ENCODE data around the gene PPP1R12B. TPM values are rescaled to one million over a fixed set of nuclear protein-coding genes. Genes with fewer than 3 reads are reported as not detected.
A peak's percentile ranks its signal among the peaks of the same experiment; 100 is the strongest.
"Not testable (repeated sequence)": the region's sequence is repeated elsewhere in the genome, so short reads cannot be mapped to it uniquely, and the experiment has no call there.

Gene PPP1R12B
- total RNA-seq, 1 donor from 2014 or later, result 13.5 TPM

GRCh38 chr1:202395831-202396230 is 47.3 kb downstream of the PPP1R12B start:
- H3K4me1 Mint-ChIP-seq (ENCODE audit: low read depth); H3K27me3 Mint-ChIP-seq (ENCODE audit: low read depth); H3K4me3 Mint-ChIP-seq (ENCODE audit: low read depth); DNase-seq (ENCODE audit: low spot score); intact Hi-C loops (cut with micrococcal nuclease); H3K27ac Mint-ChIP-seq; H3K36me3 Mint-ChIP-seq (ENCODE audit: low read depth); H3K9me3 Mint-ChIP-seq: not testable (repeated sequence)

- Mint-ChIP-seq H3K4me3 (ENCODE audit: low read depth) (no peak overlapping the region), H3K4me1 (ENCODE audit: low read depth) (peaks cover 4% of the 10 kb centered on the region)
These were observed 48.8 kb downstream of the PPP1R12B start for GRCh38 chr1:202397256-202397655.

GRCh38 chr1:202398439-202398838 is 49.9 kb downstream of the PPP1R12B start:
- H3K27me3 Mint-ChIP-seq (ENCODE audit: low read depth); DNase-seq (ENCODE audit: low spot score); intact Hi-C loops (cut with micrococcal nuclease); H3K27ac Mint-ChIP-seq; H3K36me3 Mint-ChIP-seq (ENCODE audit: low read depth); H3K4me3 Mint-ChIP-seq (ENCODE audit: low read depth); H3K9me3 Mint-ChIP-seq; H3K4me1 Mint-ChIP-seq (ENCODE audit: low read depth): not testable (repeated sequence)

More at GRCh38 chr1:202397256-202397655, 48.8 kb downstream of the PPP1R12B start:
- Mint-ChIP-seq H3K36me3 (ENCODE audit: low read depth) (no peaks in the 10 kb centered on the region), H3K9me3 (no peaks in the 10 kb centered on the region), H3K27ac (no peak overlapping the region), H3K27me3 (ENCODE audit: low read depth) (peaks cover 8% of the 10 kb centered on the region)
- intact Hi-C loops (cut with micrococcal nuclease), result no loop called here
- no peak for DNase-seq (ENCODE audit: low spot score)

GRCh38 chr1:202401771-202402170 is 53.3 kb downstream of the PPP1R12B start:
- intact Hi-C loops (cut with micrococcal nuclease); H3K27ac Mint-ChIP-seq; H3K4me3 Mint-ChIP-seq (ENCODE audit: low read depth); H3K27me3 Mint-ChIP-seq (ENCODE audit: low read depth); DNase-seq (ENCODE audit: low spot score); H3K4me1 Mint-ChIP-seq (ENCODE audit: low read depth); H3K9me3 Mint-ChIP-seq; H3K36me3 Mint-ChIP-seq (ENCODE audit: low read depth): not testable (repeated sequence)

GRCh38 chr1:202403381-202403780 is 54.9 kb downstream of the PPP1R12B start:
- DNase-seq (ENCODE audit: low spot score); H3K4me3 Mint-ChIP-seq (ENCODE audit: low read depth); intact Hi-C loops (cut with micrococcal nuclease); H3K27ac Mint-ChIP-seq; H3K27me3 Mint-ChIP-seq (ENCODE audit: low read depth); H3K36me3 Mint-ChIP-seq (ENCODE audit: low read depth); H3K9me3 Mint-ChIP-seq: not testable (repeated sequence)
- peaks cover 11% of the 10 kb centered on the region for H3K4me1 Mint-ChIP-seq (ENCODE audit: low read depth)

- Mint-ChIP-seq H3K9me3 (no peaks in the 10 kb centered on the region), H3K36me3 (ENCODE audit: low read depth) (no peaks in the 10 kb centered on the region), H3K27ac (no peak overlapping the region), H3K27me3 (ENCODE audit: low read depth) (no peaks in the 10 kb centered on the region), H3K4me3 (ENCODE audit: low read depth) (no peak overlapping the region), H3K4me1 (ENCODE audit: low read depth) (peaks cover 14% of the 10 kb centered on the region)
- intact Hi-C loops (cut with micrococcal nuclease), result no loop called here
- DNase-seq (ENCODE audit: low spot score), result no peak
These were observed 57.4 kb downstream of the PPP1R12B start for GRCh38 chr1:202405928-202406327.

- H3K36me3 Mint-ChIP-seq (ENCODE audit: low read depth); DNase-seq (ENCODE audit: low spot score); intact Hi-C loops (cut with micrococcal nuclease); H3K9me3 Mint-ChIP-seq; H3K27me3 Mint-ChIP-seq (ENCODE audit: low read depth); H3K4me3 Mint-ChIP-seq (ENCODE audit: low read depth): not testable (repeated sequence)
- Mint-ChIP-seq H3K4me1 (ENCODE audit: low read depth) (peaks cover 20% of the 10 kb centered on the region), H3K27ac (peak overlapping the region; percentile 35)
These were observed 58.4 kb downstream of the PPP1R12B start for GRCh38 chr1:202406896-202407295.

GRCh38 chr1:202407378-202407777 is 58.9 kb downstream of the PPP1R12B start:
- H3K27ac Mint-ChIP-seq; H3K36me3 Mint-ChIP-seq (ENCODE audit: low read depth); H3K27me3 Mint-ChIP-seq (ENCODE audit: low read depth); intact Hi-C loops (cut with micrococcal nuclease); H3K4me3 Mint-ChIP-seq (ENCODE audit: low read depth); H3K9me3 Mint-ChIP-seq; DNase-seq (ENCODE audit: low spot score): not testable (repeated sequence)
- H3K4me1 Mint-ChIP-seq (ENCODE audit: low read depth), result peaks cover 20% of the 10 kb centered on the region

- H3K27ac Mint-ChIP-seq; DNase-seq (ENCODE audit: low spot score); H3K36me3 Mint-ChIP-seq (ENCODE audit: low read depth); H3K4me3 Mint-ChIP-seq (ENCODE audit: low read depth); H3K27me3 Mint-ChIP-seq (ENCODE audit: low read depth); H3K9me3 Mint-ChIP-seq; intact Hi-C loops (cut with micrococcal nuclease): not testable (repeated sequence)
- peaks cover 20% of the 10 kb centered on the region for H3K4me1 Mint-ChIP-seq (ENCODE audit: low read depth)
These were observed 61.8 kb downstream of the PPP1R12B start for GRCh38 chr1:202410251-202410650.

- peaks cover 20% of the 10 kb centered on the region for H3K4me1 Mint-ChIP-seq (ENCODE audit: low read depth)
- H3K27ac Mint-ChIP-seq; H3K27me3 Mint-ChIP-seq (ENCODE audit: low read depth); DNase-seq (ENCODE audit: low spot score); intact Hi-C loops (cut with micrococcal nuclease); H3K9me3 Mint-ChIP-seq; H3K4me3 Mint-ChIP-seq (ENCODE audit: low read depth); H3K36me3 Mint-ChIP-seq (ENCODE audit: low read depth): not testable (repeated sequence)
These were observed 62.4 kb downstream of the PPP1R12B start for GRCh38 chr1:202410854-202411357.

GRCh38 chr1:202411422-202411821 is 62.9 kb downstream of the PPP1R12B start:
- Mint-ChIP-seq H3K4me3 (ENCODE audit: low read depth) (no peak overlapping the region), H3K4me1 (ENCODE audit: low read depth) (peaks cover 20% of the 10 kb centered on the region), H3K27ac (no peak overlapping the region), H3K36me3 (ENCODE audit: low read depth) (no peaks in the 10 kb centered on the region), H3K27me3 (ENCODE audit: low read depth) (no peaks in the 10 kb centered on the region), H3K9me3 (no peaks in the 10 kb centered on the region)
- intact Hi-C loops (cut with micrococcal nuclease), result no loop called here
- DNase-seq (ENCODE audit: low spot score), result no peak

GRCh38 chr1:202412421-202412820 is 63.9 kb downstream of the PPP1R12B start:
- H3K9me3 Mint-ChIP-seq; H3K27me3 Mint-ChIP-seq (ENCODE audit: low read depth); H3K4me3 Mint-ChIP-seq (ENCODE audit: low read depth); intact Hi-C loops (cut with micrococcal nuclease); DNase-seq (ENCODE audit: low spot score); H3K27ac Mint-ChIP-seq; H3K36me3 Mint-ChIP-seq (ENCODE audit: low read depth): not testable (repeated sequence)
- H3K4me1 Mint-ChIP-seq (ENCODE audit: low read depth), result peaks cover 12% of the 10 kb centered on the region

- H3K36me3 Mint-ChIP-seq (ENCODE audit: low read depth), result no peaks in the 10 kb centered on the region
- no peaks in the 10 kb centered on the region for H3K4me1 Mint-ChIP-seq (ENCODE audit: low read depth)
- no peaks in the 10 kb centered on the region for H3K9me3 Mint-ChIP-seq
- intact Hi-C loops (cut with micrococcal nuclease), result no loop called here
- H3K4me3 Mint-ChIP-seq (ENCODE audit: low read depth), result no peak overlapping the region
- no peak overlapping the region for H3K27ac Mint-ChIP-seq
- no peak for DNase-seq (ENCODE audit: low spot score)
- H3K27me3 Mint-ChIP-seq (ENCODE audit: low read depth), result no peaks in the 10 kb centered on the region
These were observed 68.1 kb downstream of the PPP1R12B start for GRCh38 chr1:202416641-202417040.

- H3K27ac Mint-ChIP-seq; intact Hi-C loops (cut with micrococcal nuclease): not testable (repeated sequence)
These were observed 68.6 kb downstream of the PPP1R12B start for GRCh38 chr1:202417141-202417540.

More at GRCh38 chr1:202417141-202417540, 68.6 kb downstream of the PPP1R12B start:
- H3K4me1 Mint-ChIP-seq (ENCODE audit: low read depth); H3K9me3 Mint-ChIP-seq; H3K27me3 Mint-ChIP-seq (ENCODE audit: low read depth); H3K36me3 Mint-ChIP-seq (ENCODE audit: low read depth); DNase-seq (ENCODE audit: low spot score); H3K4me3 Mint-ChIP-seq (ENCODE audit: low read depth): not testable (repeated sequence)

Measured in activated T-helper 2 cell treated with anti-CD3 and anti-CD28 coated beads, Interferon-gamma antibody, Interleukin-2, Interleukin-4, amounts not matched to agents 10 μg/mL and 5 μg/mL and 100 μg/mL, durations not matched to agents 14 hours and 24 hours and 36 hours (primary cell).